ENCODE measurements around the gene AEBP1.
"Not testable (repeated sequence)": the region's sequence is repeated elsewhere in the genome, so short reads cannot be mapped to it uniquely, and the experiment has no call there.

Gene AEBP1

DNA sequence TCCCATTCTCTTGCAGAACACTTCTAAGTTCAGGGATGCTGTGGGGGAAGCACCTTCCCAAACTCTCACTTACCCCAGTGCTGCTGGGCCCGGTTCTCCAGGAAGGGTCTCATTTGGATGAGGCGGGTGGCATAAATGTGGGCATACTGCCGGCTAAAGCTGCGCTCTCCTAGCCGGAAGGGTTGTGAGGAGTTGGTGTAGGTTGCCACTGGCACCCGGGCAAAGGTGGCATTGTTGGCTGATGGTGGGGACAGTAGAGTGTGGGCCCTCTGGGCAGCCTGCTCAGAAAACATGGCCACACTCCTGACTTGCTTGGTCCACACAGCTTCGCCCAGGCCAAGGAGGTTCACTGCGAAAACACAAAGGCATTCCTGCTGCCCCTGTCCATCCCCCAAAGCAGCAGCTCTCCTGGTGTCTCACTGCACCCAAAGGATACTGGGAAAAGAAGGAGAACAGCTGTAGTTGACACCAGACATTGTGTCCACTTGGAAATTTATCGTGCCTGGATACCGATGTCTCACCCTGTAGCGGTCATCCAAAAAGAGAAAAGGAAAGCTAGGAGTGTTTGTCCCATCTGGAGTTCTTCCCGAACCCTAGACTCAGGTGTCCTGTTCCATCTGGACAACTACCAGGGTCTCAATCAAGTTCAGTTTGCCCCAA is 17.7 kb downstream of the AEBP1 start:
- DNase-seq, result no peak

DNA sequence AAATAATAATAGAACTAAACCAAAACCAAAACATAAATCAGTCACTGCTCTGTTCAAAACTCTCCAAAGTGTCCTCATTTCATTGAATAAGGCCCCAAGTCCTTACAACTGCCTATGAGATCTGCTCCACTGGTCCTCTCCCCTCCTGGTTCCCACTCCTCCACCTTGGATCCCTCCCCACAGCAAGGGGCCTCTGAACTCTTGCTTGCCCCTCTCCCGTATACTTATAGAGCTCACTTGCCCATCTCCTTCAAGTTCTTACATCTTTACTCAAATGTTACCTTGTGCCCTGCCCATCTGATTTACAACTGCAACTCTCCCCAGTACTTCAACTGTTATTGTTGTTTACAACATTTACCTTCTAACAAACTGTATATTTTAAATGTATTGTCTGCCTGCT is 18.4 kb downstream of the AEBP1 start:
- DNase-seq, result no peak

GRCh38 chr7:44123190-44124003 is 19.3 kb downstream of the AEBP1 start, which contains the start of gene POLD2:
TSS of gene POLD2 (minus strand) at chr7:44123548. CDS start at chr7:44122053, 1,495 bp downstream.
- peak; percentile 96 for DNase-seq

DNA sequence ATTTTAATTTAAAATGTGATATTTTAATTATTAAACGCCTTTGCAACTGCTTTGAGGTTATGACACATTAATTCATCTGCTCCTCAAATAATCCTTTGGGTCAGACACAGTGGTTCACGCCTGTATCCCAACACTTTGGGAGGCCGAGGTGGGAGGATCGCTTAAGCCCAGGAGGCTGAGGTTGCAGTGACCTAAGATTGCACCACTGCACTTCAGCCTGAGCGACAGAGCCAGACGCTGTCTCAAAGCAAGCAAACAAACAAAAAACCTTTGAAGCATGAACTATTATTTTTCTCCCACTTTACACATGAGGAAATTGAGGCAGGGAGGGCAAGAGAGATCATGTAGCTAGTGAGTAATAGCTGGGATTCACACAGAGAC is 20.7 kb downstream of the AEBP1 start:
- DNase-seq, result no peak

GRCh38 chr7:44126574-44126973 is 22.4 kb downstream of the AEBP1 start:
- DNase-seq, result not testable (repeated sequence)

DNA sequence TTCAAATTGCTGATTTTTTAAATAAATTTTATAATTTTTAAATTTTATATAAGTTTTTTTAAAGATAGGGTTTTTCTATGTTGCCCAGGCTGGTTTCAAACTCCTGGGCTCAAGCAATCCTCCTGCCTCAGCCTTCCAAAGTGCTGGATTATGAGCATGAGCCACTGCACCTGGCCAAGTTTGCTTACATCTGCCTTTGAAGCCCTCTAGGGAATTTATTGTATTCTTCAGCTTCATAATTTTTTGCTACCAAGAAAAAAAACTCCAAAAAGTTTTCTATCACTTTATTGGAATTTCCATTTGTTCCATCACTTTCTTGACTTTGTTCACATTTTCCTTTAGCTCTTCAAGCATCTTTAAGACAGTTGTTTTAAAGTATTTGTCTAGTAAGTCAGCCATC is 23.0 kb downstream of the AEBP1 start:
- DNase-seq, result no peak

DNA sequence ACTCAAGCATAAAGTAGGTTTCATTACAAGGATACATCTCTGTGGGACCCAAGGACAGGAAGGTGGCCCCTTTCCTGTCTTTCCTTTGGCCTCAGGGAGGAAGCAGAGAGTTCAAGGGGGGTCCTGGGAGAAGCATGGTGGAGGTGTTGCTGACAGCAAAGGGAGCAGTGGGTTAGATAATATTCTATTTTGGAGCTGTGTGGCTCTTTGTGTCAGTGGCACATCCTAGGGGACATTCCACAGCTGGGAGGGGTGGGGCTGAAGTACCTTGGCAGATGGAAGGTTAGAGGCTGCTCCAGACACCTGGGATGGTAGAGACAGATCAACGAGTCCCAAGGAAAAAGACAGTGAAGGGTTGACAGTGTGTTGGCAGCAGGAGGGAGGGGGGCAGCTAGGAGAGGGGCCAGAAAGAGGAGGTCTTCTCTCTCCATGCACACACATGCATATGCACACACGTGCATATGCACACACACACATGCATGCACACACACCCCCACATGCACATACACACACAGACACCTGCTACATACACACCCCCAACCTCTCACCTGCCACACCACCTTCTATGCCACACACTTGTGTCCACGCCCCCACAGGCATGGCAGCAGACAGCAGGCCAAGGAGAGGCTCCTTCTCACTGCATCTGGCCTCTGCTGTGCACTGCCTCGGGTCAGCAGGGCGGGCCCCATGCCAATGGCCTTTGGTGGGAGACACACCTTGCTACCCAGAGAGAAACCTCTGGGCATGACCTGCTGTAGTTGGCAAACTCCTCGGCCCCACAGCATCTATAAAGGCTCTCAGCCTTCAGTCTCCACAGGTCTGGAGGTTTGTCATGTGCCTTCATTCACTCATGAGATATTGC is 24.8 kb downstream of the AEBP1 start:
- DNase-seq, result no peak

GRCh38 chr7:44131173-44132029 is 27.3 kb downstream of the AEBP1 start:
- DNase-seq, result no peak

- no peak for DNase-seq
Observed at GRCh38 chr7:44132039-44132438, 27.9 kb downstream of the AEBP1 start.

DNA sequence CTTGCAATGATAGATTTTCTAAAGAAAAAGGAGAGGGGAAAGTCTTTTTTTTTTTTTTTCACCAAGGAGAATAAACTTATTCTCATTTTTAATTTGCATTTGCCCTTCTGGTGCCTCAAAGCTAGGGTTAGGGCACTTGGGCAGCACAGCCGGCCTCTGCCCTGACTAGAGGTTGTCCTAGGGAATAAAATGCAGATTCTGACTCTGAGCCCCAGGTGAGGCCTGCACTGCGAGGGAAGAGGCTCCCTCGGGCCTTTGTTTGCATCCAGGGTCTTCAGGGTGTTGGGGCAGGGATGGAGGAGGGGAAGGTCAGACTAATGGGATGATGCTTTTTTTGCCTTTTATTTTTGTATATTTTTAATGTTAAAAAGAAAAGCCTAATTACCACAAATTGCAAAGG is 29.1 kb downstream of the AEBP1 start:
- DNase-seq, result no peak

GRCh38 chr7:44134943-44135628 is 30.9 kb downstream of the AEBP1 start:
- DNase-seq, result no peak

- no peak for DNase-seq
Observed at GRCh38 chr7:44136731-44137130, 32.6 kb downstream of the AEBP1 start.

GRCh38 chr7:44138698-44139097 is 34.6 kb downstream of the AEBP1 start:
- no peak for DNase-seq

DNA sequence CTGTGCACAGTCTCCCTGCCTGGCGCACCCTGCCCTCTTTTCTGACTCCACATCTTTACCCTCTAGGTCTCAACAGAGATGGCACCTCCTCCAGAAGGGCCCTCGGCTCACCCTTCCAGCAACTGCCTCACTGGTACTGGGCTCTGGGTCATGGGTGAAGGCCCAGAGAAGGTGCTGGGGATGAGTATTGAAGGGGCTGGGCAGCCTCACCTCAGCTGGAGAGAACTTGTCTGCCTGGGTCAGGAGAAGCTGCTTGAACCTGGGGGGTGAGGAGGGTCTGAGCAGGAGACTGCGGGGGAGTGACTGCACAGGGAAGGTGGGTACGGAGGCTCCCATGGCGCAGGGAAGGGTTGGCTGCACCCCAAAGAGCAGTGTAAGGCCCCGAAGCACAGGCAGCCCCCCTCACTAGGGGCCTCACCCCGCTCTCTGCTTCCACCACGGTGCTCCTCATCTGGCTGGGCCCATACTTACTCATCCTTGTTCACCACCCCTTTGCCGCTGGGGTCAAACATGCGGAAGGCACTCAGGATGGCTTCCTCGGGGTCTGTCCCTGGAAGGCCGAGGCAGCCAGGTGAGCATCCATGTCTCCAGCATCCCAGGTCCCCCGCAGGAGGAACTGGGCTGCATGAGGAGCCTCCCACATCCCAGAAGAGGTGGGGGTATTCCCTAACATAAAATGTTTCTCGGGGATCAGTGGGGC is 35.3 kb downstream of the AEBP1 start:
- DNase-seq, result no peak

- no peak for DNase-seq
Observed at GRCh38 chr7:44140341-44140740, 36.2 kb downstream of the AEBP1 start.

DNA sequence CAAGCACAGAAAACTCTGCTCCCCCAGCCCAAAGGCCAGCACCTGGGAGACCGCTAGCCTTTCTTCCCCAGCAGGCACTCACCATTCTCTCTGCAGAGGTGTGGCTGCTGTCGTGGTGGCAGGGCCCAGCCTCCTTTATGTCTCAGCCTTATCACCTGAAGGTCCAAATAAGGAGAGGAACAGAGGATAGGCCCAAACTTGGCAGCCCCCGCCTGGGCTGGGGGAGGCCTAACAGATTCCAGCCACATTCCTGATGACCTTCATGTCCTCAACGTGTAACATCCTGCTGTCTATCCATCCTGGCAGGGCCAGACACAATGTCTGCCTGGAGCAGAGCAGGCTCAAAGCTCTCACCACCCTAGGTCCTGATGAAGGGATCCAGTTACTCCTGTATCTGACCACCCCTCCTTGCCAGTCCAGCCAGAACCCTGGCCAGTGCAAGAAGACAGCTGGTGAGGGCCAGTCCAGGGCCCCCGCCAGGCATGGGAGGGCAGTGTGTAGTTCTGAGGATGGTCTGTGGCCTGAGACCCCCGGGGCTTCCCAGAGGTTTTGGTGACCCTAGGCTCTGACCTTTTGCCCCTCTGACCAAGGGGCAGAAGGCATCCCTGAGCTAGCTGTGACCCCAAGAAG is 37.2 kb downstream of the AEBP1 start, which contains the start of gene MYL7:
TSS of gene MYL7 (minus strand) at position 112 of the 630 bp plus-strand sequence. CDS start at position 85, 27 bp downstream.
- DNase-seq, result no peak

GRCh38 chr7:44142028-44142427 is 37.9 kb downstream of the AEBP1 start:
- DNase-seq, result no peak

GRCh38 chr7:44143646-44144250 is 39.6 kb downstream of the AEBP1 start:
- no peak for DNase-seq

- no peak for DNase-seq
Observed at GRCh38 chr7:44144426-44144967, 40.4 kb downstream of the AEBP1 start.

DNA sequence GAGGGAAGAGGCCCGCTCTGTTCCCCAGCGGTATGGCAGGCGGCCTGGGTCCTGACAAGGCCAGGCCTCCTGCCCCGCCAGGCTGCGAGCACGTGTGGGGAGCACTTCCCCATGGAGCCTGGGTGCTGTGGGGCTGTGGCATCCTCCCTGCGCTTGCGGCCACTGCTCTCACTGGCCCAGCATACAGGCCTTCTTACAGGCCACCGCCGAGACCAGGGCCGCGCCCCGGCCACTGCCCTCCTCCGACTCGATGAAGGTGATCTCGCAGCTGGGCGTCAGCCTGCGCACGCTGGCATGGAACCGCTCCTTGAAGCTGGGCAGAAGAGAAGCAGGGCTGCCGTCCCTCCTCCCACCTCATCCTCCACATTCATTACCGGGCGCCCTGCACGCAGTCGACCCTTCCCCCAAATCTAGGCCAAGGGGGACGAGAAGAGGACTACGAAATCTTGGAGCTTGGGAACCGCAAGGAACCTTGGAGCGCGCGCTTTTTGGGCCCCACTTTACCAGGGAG is 40.9 kb downstream of the AEBP1 start:
- DNase-seq, result no peak
